AG09309 (cell line): ENCODE data around the gene TAS2R46.

ENCODE experiments used
- DNase-seq: peaks from one replicate; pipeline ENCODE4 v3.0.0-alpha.2; 2010; ENCODE audit warnings: low read depth
- H3K4me3 ChIP-seq: 2 replicates; pipeline ENCODE4 v1.5.1; 2011; ENCODE audit warnings: mild to moderate bottlenecking, low read depth, low read length, moderate library complexity; ENCODE audit not compliant: control insufficient read depth
- TF ChIP-seq, protein P1 (sequence below): IDR thresholded peaks from 2 replicates; pipeline ENCODE4 v1.5.1; 2011; ENCODE audit warnings: mild to moderate bottlenecking, low read depth, low read length, inconsistent platforms; ENCODE audit not compliant: insufficient read depth, control insufficient read depth; ENCODE audit errors: missing control alignments

TAS2R46 gene

DNA sequence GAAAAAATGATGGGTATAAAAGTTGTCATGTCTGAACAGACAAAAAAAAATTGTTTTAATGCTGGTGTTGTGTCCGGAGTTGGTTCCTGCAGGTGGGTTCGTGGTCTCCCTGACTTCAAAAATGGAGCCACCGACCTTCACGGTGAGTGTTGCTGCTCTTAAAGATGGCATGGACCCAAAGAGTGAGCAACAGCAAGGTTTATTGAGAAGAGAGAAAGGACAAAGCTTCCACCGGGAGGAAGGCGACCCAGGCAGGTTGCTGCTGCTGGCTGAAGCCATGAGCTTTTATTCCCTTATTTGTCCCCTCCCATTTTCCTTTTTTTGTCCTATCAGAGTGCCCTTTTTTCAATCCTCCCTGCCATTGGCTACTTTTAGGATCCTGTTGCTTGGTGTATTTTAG is 30.8 kb downstream of the TAS2R46 start, which contains the start of gene TAS2R31:
TAS2R31 (minus strand) TSS at position 101 of the 400 bp plus-strand sequence; CDS start at position 29, 72 bp downstream.
- DNase-seq, result no peak
- TF ChIP-seq, protein P1, sequence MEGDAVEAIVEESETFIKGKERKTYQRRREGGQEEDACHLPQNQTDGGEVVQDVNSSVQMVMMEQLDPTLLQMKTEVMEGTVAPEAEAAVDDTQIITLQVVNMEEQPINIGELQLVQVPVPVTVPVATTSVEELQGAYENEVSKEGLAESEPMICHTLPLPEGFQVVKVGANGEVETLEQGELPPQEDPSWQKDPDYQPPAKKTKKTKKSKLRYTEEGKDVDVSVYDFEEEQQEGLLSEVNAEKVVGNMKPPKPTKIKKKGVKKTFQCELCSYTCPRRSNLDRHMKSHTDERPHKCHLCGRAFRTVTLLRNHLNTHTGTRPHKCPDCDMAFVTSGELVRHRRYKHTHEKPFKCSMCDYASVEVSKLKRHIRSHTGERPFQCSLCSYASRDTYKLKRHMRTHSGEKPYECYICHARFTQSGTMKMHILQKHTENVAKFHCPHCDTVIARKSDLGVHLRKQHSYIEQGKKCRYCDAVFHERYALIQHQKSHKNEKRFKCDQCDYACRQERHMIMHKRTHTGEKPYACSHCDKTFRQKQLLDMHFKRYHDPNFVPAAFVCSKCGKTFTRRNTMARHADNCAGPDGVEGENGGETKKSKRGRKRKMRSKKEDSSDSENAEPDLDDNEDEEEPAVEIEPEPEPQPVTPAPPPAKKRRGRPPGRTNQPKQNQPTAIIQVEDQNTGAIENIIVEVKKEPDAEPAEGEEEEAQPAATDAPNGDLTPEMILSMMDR, result no peak
- no peak within 1 kb of the TSS for H3K4me3 ChIP-seq

DNA sequence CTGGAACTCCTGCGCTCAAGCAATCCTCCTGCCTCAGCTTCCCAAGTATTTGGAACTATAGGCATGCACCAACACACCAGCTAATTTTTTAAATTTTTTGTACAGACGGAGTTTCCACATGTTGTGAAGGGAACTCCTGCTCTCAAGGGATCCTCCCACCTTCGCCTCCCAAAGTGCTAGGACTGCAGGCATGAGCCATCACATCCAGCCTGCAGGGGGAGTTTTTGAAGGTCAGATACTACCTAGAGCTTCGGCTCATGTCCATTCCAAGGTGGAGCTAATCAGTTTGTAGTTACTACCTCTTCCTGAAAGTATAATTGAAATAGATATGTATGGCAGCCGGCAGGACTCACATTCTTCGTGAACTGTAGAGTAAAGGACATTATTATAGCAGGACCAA is 36.0 kb downstream of the TAS2R46 start:
- TF ChIP-seq, protein P1, result peak; percentile 12
- DNase-seq, result no peak
- no peak overlapping the region for H3K4me3 ChIP-seq

DNA sequence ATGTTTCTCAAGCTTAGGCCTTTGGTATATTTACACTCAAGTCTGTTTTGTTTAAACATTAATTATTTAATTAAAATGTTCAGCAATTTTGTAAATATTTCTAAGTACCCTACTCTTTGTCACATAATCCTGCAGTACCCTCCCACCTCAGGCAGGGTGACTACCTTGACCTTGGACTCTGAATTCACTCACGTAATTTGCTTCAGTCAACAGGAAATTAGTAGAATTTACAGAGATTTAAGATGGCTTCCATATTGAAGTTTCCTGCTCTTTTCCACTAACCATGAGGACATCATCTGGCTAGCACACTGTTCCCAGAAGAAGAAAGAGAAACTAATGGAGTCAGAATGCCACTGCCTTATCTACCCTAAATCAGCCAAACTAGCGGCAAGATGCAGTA is 38.7 kb downstream of the TAS2R46 start:
- TF ChIP-seq, protein P1, result no peak

DNA sequence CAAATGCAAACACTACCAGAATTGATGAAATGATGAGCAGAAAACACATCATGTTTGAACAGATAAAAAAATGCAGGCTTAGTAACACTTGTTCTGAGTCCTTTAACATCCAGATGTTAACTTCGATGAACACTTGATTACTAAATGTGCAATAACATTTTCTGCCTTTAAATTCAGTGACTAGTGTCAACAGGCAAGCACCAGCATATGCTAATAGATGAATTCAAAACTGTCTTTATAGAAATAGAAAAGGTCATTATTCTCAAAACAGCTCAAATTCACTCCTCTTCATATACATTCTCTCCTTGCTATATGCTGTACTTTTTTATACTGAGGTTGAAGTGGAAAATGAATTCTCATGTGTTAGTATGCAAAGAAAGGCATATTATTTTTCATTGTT is 39.6 kb downstream of the TAS2R46 start, which contains the start of gene TAS2R19:
TAS2R19 (minus strand) TSS at position 101 of the 400 bp plus-strand sequence; CDS start at position 52, 49 bp downstream.
- DNase-seq, result no peak
- TF ChIP-seq, protein P1, result no peak
- no peak within 1 kb of the TSS for H3K4me3 ChIP-seq

More for the DNA sequence above, 38.7 kb downstream of the TAS2R46 start:
- DNase-seq, result no peak
- no peak overlapping the region for H3K4me3 ChIP-seq

DNA sequence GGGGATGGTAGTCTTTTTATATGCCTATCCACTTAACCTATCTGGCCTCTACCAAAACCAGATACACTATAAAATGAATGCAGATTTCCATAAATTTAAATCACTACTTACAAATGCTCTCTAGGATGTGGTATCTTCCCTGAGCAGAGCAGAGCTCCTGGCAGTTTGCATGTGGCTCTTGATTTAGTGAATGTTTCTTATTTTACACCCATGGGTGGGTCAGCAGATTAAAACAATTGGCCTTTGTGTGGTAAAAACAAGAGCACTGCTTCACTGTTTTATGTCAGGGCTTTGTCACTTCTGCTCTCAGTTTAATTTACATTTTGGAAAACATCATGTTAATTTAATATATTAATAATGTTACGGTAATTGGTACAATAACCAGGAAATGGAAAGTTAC is 45.2 kb downstream of the TAS2R46 start:
- no peak for DNase-seq
- TF ChIP-seq, protein P1, result no peak
- no peak overlapping the region for H3K4me3 ChIP-seq

DNA sequence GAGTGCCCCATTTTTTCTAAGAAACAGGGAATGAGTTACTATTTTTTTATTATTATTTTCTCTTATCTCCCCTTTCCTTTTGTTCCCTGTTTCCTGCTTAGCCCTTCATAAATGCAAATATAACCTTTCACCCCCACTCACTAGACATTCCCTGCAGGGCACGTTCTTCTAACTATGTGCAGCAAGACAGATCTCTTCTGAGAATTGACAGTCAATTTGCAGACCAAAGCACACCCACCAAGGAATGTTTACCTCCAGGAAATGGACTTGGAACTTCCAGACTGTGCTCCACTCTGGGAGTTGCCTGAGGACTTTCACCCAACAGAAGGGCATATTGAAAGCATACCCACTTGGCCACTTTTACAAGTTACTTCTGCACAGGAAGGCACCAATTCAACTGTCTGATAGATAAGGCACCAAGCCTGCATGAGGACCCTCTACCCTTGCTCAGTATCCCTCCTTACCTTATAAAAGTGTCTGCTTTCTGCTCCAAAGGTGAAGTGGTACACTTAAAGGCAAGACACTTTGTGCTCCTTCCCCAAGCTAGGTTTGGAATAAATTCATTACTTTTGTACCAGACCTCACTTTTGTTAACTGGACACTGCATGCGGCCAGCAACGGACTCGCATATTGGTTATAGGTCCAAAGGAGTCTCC is 46.2 kb downstream of the TAS2R46 start:
- TF ChIP-seq, protein P1, result no peak
- DNase-seq, result no peak

More for the DNA sequence above, 46.2 kb downstream of the TAS2R46 start:
- H3K4me3 ChIP-seq, result no peak overlapping the region
